COLO829 (cell line): ENCODE results near the gene PTGIS.
A peak's percentile ranks its signal among the peaks of the same experiment; 100 is the strongest.

Experiments
- DNase-seq: peaks from one replicate; pipeline ENCODE4 v3.0.0; 2012; ENCODE audit warnings: low spot score

The PTGIS gene

GRCh38 chr20:49560186-49560585 lies 7.8 kb downstream of the PTGIS start:
- no peak for DNase-seq

- DNase-seq: no peak
These were observed 8.4 kb downstream of the PTGIS start for GRCh38 chr20:49559411-49560081.

GRCh38 chr20:49558826-49559225 lies 9.1 kb downstream of the PTGIS start:
- no peak for DNase-seq

DNA sequence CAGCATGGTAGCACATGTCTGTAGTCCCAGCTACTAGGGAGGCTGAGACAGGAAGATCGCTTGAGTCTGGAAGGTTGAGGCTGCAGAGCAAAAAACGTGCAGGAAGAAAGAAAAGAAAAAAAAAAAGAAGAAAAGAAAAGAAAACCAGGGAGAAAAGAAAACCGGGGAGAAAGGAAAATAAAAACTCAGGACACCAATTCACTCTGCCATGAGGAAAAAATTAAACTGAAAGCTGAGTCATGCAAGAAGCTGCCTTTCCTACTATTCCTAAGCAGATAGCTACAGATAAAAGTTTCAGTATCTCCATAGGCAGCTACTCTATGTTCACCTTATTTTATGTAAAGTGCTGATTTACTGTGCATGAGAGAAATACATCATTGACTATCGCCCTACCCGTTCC lies 10.5 kb downstream of the PTGIS start:
- DNase-seq: no peak

DNA sequence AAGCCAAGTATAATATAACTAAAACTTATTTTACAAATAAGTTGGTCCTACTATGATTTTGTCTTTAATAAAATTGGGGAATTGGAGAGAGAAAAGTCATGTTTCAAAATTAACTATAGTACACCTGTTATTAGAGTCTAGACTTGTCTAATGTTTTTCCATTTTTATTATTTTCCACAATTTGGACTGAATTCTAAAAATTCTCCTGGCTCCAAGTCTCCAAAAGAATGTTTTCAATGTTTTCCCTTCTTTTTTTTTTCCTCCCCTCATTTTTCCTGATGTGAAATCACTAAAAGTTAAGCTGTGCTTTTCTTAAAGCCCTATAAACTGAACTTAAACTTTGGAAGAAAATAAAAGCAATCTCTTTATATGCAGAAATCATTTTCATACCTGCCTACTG lies 11.3 kb downstream of the PTGIS start:
- no peak for DNase-seq

- no peak for DNase-seq
These were observed 18.0 kb downstream of the PTGIS start for GRCh38 chr20:49549801-49550551.

GRCh38 chr20:49548371-49548947 lies 19.5 kb downstream of the PTGIS start:
- no peak for DNase-seq

DNA sequence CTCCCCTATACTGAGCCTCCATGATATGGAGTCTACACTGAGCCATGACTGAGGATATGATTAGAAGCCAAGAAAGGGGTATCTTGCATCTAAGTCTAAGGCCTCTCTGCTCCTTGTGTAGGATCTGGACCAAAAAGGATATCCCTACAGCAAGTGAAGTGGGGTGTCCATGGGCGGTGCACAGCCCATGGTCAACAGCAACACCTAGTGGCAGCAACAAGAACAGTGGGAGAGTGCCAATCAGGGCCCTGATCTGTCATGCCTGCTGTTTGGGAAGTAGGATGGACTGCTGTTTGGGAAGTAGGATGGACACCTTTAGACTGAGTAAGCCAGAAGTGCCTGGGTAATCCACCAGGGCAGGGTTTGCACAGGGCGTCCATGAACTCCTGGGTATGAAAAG lies 22.4 kb downstream of the PTGIS start:
- no peak for DNase-seq

GRCh38 chr20:49544535-49544934 lies 23.4 kb downstream of the PTGIS start:
- no peak for DNase-seq

- DNase-seq: no peak
These were observed 24.0 kb downstream of the PTGIS start for GRCh38 chr20:49543858-49544437.

GRCh38 chr20:49543071-49543857 lies 24.7 kb downstream of the PTGIS start:
- DNase-seq: no peak

DNA sequence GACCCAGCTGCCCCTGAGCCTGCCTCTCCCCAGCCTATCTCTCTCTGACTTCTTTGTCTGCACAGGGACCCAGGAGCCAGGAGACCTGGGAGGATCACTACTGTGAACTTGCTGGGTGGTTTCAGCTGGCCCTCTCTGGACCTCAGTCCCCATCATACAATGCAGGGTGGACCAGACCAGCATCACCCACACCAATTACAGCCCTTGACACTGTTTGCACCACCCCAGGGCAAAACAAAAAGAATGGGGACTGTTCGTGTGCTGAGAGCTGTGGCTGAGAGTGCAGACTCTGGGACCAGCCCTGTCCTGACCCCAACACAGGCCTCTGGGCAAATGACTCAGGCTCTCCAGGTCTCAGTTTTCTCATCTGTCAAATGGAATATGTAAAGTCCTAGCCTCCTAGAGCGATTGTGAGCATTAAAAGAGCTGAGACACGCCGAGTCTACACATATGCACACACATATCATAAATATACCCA lies 25.4 kb downstream of the PTGIS start:
- DNase-seq: no peak

DNA sequence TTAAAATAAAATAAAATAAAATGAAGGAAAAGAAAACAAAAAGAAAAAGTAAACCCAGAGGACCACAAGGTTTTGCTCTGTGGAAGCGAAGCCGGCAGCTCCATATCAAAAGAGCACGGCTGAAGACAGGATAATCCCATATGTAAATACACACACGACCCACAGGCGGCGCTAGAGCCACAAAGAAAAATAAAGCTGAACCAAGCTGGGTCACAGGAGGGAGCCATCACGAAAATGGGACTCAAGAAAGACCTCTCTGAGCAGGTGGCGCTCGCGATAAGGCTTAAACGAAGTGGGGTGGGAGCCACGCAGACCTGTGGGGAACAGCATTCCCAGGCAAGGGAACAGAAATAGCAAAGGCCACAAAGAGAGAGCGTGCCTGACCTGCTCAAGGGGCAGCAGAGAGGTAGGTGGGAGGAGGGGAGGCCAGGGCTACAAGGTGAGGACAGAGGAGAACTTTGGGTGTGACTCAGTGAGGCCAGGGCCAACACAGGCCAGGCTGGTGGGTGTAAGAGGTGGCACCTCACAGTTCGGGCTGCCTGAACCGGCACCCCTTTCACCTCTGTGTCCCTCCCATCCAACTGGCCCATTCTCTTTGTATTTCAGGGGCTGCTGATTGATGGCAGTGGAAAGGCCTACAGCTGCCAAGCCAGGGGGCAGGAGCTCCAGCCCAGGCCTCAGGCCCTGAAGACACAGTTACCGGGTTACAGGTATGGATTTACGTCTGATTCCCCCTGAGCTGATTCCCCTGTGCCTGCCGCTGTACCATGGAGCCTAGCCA lies 26.0 kb downstream of the PTGIS start:
- peak; percentile 86 for DNase-seq

DNA sequence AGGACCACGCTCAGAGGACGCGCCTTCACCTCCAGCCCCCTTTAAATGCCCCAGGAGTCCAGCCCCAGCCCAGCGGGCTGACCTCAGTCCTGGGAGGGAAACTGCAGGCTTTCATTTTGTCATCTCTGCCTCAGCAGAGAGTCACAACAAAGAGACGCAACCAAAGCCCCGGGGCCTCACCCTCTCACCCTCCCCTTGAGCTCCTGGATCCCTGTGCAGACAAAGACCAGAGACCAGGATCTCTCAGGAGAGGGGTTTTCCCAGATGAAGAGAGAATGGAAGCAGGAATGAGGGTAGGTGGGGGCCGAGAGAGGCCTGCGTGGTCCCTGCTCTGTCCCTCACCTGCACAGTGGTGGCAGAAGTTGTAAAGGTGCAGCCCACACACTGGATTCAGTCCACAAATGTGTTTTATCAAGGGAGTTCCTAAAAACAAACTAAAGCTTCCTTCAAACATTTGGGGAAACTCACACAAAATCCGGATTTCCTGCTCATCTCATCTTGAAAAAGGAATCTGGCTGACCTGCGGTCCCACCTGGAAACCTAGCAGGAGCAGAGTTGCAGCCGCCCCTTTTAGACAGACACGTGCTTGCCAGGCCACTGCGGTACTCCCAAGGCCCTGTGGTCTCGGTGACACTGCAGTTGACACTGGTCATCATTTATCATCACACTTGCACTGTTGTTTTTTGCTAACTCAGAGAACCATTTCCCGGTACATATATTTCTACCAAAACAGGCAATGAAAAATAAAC lies 27.1 kb downstream of the PTGIS start:
- no peak for DNase-seq

DNA sequence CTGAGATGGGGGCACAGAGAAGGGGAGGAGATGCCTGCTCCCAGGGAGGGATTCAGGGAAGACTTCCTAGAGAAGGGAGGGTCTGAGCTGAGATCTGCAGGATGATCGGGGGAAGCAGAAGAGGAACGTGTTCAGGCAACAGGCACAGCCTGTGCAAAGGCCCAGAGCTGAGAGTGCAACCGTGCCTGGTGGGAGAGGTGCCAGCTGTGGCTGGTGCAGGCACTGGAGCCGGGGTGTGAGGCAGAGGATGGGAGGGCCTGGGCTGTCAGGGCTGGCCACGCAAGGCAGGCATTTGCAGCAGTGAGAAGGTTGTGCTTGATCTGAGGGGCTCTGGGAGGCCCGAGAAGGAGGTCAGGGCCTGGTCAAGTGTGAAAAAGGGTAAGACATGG lies 27.7 kb downstream of the PTGIS start:
- DNase-seq: no peak

GRCh38 chr20:49539481-49540231 lies 28.3 kb downstream of the PTGIS start:
- no peak for DNase-seq

DNA sequence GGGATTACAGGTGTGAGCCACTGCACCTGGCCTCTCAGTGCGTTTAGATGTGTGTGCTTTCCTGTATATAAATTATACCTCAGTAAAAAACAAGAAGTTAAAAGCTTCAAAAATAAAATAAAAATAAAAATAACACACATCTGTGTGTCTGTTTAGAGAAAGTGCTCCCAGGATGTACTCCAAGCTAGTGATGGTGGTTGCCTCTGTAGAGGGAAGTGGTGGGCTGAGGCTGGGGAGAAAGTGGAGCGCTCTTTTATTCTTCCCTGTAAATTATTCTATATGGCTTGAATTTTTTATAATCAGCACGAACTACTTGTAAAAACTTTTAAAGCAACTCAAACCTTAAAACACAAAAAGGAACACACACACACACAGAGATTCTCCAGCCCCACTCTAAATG lies 29.0 kb downstream of the PTGIS start:
- DNase-seq: no peak

DNA sequence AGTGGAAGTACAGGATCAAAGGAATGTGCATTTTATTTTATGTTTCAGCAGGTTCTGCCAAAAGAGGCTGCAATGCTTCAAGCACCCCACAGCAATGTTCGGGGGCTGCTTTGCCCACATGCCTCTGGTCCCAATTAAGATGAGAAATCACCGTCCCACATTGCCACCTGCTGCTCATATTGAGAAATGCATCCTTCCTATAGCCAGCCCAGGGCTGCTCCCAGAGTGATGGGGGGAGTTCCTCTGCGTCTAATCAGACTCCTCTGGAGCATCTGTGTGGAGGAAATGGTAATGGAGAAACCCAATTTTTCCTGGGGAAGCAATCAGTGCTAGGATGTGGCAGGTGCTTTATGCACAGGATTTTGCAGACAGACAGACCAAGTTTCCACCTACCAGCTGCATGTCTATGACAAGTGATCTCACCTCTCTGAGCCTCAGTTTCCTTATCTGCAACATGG lies 33.7 kb downstream of the PTGIS start:
- peak; percentile 74 for DNase-seq

DNA sequence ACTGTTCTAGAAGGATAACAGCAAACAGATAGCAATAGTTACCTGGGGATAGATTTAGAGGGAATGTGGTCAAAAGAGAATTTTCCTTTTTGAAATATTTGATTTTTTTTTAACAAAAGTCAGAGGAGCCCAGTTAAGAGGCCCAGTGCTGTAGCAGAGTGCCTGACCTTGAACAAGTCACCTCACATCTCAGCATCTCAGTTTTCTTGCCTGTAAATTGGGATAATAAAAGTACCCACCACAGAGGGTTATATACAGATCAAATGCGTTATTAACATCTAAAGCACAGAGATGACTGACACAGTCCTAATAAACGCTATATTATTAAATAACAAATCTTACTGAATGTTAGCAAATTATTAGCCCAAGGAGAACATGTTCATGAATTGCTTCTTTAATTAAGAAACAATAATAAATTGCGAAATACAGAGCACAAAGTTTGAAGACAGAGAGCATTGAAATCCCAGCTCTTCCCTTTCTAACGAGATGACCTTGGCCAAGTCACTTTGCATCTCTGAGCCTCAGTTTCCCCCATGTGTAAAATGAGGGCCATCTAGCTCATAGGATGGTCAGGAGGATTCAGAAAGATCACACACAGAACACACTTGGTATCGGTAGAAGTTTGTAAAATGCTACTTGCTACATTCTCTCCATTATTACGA lies 35.5 kb downstream of the PTGIS start:
- no peak for DNase-seq
